ENCODE measurements around the gene CHKB.

The CHKB gene

DNA sequence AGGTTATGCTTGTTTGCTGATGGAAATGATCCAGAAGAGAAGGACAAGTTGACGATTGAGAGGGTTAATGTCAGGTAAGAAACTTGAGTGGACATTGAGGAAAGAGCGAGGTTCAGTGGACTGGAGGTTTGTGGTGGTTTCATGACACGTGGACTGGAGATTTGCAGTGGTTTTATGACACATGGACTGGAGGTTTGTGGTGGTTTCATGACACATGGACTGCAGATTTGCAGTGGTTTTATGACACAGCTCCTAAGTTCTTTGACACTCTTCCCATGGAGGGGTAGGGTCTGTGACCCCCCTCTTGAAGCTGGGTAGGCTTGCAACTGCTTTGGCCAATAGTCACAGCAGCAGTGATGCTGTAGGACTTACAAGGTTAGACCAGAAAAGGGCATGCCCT is 12.5 kb upstream of the CHKB start:
- no peak for DNase-seq

DNA sequence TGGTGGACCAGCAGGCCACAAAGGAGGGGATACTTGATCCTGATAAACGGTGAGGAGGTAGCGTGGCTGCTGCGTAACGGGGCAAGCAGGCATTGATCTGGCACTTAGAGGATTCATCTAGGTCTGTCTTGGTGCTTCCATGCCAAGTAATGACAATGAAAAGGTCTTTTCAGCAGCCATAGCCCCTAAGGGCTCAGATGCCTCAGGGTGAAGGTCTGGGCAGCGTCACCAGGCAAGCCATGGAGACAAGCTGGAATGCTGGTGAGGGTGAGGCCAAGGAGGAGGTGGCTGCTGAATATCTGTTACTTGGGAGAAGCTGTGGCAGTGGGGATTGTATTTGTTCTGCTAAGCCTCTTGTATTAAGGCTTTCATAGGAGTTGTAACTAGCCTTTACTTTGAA is 4.8 kb upstream of the CHKB start:
- DNase-seq, result no peak

DNA sequence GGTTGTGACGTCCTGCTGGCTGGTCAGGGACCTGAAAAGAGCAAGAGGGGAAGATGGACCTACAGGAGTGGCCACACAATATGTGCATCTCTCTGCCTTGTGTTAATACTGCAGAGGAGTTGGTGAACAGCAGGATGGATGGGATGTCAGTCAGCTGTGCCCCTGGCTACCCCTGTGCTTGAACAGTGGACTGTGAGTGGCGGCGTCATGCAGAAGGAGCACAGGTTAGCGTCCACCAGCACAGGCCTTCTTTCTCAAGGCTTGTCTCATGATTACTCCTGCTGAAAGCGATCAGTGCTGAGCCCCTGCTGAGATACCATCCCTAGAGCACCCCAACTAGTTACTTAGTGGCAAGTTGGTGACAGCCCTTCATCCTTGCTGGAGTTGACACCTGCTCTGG is 3.8 kb upstream of the CHKB start:
- no peak for DNase-seq

DNA sequence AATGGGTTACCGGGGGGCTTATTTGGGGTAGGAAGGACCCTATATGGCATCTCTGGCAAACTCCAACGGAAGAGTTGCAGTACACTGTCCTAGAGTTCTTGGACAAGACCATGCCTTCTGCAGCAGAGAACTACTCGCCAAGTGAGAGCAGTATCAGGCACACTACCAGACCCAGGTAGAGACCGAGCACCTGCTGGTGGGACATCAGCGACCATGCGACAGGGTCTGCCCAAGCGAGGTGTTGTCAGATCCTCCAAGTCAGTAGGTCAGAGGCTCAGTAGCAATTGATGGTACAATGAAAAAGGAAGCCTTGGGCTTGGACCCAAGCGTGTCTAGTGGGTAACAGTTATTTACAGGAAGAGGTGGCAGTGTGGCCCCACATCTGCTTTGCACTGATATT is 3.1 kb upstream of the CHKB start:
- DNase-seq, result no peak

DNA sequence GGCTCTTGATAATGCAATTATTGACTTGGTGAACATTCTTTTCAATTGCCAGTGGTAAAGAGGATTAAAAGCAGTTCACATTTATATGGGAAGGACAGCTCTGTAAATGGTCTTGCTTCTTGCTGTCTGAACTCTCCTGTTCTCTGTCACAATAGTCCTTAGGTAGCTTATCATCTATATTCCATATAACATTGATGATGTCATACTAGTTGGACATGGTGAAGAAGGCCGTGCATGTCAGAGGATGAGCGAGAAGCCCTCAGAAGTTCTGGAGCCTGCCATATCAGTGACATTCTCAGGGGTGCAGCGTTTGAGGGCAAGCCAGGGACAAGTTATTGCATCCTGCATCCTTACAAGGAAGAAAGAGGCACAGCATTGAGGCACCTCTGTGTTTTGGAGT is 2.6 kb upstream of the CHKB start:
- DNase-seq, result no peak

DNA sequence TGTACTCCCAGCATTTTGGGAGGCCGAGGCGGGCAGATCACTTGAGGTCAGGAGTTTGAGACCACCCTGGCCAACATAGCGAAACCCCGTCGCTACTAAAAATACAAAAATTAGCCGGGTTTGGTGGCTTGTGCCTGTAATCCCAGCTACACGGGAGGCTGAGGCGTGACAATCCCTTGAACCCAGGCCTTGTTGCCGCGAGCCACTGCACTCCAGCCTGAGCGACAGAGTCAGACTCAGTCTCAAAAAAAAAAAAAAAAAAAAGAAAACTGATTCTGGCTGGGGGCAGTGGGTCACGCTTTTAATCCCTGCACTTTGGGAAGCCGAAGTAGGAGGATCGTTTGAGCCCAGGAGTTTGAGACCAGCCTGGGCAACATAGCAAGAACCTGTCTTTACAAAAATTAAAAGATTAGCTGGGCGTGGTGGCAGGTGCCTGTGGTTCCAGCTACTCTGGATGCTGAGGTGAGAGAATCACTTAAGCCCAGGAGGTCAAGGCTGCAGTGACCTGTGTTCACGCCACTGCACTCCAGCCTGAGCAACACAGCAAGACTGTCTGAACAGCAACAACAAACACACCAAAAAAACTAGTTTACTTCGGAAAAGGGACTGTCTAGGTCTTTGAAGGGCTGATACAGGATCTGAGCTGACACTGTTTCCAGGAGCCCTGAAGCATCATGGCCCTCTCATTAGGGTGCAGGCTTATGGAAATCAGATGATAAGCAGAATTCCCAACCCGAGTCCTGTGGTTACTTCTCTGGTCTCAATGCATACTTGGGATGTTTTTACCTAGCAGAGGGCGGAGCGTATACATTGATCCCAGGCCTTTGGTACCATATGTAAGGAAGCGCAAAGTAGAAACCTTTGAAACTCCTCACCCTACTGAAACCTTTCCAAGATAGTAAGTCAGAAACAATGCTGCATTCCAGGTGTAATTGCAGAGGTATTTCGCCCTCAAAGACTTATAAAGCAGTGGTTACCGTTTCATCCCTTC is 1.8 kb upstream of the CHKB start:
- no peak for DNase-seq

DNA sequence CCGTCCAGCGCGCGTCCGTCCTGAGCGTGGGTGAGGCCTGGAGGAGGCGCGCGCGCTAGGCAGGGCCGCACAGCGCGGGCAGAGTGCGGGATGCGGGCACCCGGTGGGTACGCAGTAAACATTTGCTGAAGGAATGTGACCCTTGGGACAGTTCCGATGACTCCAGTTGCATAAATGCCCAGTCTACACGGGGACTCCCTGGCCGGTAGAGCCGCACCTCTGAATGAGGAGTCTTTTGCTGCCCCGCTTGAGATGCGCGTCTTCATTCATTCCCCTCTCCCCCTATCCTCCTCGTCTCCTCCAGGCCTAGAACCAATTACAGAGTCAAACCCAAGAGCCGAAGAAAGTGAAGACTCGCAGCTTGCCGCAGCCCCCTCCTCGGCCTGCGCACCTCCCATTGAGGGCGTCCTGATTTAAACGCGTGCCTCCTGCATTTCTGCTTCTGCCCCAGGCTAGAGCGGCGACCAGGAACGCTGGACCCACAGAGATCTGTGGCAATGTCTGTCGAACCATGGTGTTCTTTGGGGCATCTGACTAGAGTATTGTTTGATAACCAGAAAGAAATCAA is 729 bp upstream of the CHKB start:
- no peak for DNase-seq

DNA sequence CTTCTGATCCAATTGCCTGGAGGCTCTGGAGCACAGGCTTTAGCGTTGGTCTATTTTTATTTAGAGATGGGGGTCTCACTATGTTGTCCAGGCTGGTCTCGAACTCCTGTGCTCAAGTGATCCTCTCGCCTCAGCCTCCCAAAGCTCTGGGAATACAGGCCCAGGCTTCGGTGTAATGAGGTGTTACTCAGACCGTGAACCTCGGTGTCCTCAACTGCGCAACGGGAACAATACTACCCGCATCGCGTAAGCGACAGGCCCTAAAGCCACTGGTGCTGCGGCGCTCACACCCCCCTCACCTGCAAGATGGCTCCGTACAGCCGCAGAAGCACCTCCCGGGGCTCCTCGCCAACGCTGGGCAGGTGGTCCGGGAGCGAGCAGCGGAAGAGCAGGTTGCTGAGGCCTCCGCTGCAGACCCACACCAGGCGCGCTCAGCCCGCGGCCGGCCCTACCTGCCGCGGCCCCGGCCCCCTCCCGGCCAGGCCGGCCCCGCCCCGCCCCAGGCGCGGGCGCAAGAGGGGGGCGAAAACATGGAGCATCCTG is 628 bp downstream of the CHKB start:
- no peak for DNase-seq

DNA sequence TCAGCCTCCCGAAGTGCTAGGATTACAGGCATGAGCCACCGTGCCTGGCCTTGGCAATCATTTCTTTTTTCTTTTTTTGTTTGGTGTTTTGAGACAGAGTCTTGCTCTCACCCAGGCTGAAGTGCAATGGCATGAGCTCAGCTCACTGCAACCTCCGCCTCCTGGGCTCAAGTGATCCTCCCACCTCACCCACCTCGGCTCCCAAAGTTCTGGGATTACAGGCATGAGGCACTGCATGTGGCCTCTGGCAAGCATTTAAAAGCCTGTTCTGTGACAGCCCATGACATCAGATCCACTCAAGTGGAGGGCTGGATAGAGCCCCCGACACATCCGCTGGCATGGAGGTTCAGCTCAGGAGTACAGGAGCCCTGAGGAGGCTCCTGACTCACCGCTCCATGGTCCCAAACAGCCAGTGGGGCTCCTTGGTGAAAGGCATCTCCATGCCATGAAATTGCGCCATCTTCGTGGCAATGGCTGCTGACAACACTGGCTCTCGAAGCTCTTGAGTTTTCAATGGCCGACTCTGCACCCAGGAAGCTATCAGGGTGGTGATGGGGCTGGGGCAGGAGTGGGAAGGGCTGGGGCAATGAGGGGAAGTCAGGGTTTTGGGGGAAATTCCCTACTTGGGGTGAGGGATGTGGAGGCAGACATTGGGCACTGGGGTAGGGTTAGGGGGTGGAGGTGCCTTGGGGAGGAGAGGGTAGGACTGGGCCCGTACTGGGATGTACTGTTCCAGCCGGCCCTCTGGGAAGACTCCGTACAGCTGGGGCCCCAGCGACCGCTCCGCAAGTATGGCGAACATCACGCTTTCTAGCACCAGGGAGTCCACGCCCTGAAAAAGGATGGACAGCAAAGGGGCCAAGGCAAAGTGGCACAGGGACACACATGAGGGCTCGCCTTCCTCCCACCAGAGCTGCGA is 1.4 kb downstream of the CHKB start:
- no peak for DNase-seq

DNA sequence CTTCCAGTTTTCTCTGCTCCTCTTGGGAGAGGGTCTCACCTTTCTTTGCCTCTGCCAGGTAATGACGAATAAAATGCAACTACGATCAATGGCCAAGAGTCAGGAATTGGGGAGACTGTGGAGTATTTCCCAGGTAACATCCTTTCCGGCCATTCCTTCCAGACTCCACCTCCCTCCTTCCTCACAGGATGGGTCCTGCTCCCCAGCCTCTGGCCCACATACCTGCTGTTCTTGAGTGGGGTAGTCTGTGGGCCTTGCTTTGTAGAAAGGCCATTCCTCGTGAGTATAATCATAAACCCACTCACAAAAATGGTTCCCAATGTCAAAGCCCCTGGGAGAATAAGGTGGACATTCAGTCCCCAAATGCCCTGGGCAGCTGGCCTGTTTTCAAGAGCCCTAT is 2.9 kb downstream of the CHKB start:
- DNase-seq, result no peak

DNA sequence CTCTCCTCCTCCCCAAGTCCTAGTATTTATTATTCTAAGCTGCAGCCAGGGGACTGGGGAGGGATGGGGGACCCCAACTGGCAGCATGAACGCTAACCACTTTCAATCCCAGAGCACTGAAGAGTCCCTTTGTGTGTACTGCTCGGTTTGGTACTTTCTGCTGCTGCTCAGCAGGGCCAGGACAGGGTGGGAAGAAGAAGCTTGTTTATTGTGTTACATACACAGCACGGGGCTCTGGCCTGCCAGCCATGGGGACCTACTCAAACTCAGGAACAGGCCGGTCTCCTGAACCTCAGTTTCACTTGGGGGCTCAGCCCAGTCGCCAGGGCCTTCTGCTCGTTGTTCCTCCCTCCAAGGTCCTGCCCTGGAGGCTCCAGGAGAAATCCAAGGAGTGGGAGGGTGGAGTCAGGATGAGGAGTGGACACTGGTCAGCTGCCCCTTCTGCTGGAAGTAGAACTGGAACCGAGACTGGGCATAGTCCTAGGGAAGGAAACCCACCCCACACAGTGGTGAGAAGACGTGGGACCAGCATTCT is 3.8 kb downstream of the CHKB start:
- no peak for DNase-seq

DNA sequence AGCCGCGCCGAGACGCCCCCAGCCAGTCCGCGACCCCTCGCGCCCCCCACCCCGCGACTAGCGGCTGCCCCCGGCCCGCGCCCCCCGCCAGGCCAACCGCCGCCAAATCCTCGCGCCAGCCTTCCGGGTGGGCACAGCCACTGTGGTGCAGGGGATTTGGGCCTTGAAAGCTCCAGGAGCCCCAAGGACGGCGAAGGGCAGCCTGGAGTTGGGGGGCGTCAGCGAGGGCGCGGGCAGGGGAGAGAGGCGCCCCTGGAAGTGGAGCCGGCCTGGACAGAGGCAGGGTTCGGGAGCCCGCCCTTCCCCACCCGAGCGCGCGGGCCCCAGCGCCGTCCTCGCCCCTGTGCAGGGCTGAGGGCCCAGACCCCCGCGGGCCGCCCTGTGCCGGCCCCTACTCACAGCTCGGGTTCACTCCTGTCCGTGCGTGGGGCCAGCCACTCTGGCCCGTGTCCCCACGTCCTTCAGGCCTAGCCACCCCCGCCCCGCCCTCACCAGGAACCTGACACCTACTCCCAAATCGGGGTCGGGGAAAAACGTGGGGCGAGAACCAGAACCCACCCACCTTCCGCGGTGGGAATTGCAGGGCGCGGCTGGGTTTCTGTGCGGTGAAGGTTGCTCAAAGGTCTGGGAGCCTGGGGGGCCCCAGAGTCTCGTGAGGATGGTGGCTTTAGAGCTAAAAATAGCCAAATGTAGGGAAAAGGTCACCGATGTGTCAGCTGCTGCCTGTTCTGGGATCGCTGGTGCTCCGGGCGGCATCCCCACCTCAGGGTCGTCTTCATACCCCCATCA is 4.5 kb downstream of the CHKB start, which contains the start of gene CPT1B:
TSS of gene CPT1B (minus strand) at position 441 of the 789 bp plus-strand sequence. CDS start 512 bp downstream, outside the sequence.
- no peak for DNase-seq

DNA sequence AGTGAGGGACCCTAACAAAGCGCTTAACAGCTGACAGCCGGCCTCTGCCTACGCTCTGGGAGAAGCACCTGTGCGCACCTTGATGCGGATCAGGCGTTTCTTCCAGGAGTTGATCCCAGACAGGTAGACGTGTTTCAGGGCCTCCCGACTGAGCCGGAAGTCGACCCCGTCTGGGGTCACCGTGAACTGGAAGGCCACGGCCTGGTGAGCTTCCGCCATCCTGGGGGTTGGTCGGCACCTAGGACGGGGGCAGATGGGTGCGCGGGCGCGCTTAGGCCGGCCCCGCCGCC is 5.0 kb downstream of the CHKB start:
- DNase-seq, result no peak

DNA sequence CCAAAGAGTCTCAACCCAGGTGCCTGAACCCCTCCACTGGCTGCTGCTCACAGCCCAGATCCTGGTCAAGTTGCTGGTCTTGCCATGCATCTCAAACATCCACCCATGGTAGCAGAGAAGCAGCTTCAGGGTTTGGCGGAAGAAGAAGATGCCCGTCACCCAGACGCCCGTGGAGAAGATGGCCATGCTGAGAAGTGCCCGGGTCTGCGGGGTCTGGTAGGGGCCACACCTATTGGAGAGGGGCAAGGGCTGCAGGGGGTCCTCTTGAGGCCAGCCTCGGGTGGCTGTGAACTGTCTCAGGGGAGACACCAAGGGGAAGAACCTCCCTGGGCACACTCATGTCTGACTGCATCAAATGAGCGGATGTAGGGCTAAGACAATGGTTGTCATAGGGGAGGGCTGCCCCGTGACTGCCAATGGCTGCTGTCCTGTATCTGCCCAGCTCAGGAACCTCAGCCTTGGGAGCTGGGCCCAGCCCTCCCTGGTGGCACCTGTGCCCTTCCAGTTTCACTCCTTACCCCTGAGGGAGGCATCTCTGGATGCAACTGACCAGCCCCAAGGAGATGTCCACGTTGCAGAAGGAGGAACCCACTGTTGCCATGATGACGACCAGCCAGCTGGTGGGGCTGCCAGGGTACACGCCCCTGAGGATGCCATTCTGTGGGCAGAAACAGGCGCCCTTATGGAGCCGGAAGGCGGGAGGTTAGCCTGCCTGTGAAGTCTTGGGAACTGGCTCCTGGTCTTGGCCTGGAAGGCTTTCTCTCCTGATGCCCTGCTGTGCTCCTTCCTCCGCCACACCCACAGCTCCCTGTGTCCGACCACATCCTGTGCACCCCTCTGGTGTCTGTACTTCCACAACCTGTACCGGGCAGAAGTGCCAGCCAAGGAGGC is 5.6 kb downstream of the CHKB start:
- DNase-seq, result no peak

DNA sequence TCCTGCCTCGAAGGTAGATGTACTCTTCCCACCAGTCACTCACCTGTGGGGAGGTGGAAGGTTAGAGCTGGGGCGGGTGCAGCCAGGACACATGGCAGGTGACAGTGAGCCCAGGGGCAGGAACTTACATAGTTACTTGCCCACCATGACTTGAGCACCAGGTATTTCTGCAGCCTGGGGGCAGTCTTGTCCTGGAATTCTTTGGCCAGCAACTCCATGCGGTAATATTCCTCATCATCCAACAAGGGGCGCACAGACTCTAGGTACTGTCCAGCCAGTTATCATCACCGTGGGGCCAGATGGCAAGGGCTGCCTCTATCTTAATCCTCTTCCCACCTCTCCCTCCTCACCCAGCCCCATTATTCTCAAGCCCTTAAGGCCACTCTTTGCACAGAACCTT is 6.6 kb downstream of the CHKB start:
- no peak for DNase-seq

DNA sequence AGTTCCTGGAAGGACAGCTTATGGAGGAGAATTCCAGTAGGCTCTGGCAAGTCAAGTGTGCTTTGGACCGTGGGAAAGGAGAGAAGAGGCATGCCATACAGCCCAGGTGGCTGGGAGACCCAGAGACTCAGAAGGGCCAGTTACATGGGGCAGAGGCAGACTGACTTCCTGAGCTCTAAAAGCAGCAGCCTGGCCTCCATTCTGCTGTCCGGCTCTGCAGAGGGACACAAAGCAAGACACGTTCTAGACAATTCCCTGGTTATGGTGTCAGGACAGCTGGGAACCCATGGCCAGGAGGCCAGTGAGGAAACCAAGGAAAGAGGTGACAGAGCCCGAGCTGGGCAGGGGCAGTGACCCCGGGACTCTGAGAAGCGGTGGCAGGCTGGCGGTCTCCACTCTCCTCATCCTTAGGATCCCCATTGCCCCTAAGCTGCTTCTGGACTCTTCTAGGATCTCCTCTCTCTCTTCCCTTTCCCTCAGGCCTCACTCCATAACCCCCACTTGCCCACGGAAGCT is 7.2 kb downstream of the CHKB start:
- DNase-seq, result no peak

DNA sequence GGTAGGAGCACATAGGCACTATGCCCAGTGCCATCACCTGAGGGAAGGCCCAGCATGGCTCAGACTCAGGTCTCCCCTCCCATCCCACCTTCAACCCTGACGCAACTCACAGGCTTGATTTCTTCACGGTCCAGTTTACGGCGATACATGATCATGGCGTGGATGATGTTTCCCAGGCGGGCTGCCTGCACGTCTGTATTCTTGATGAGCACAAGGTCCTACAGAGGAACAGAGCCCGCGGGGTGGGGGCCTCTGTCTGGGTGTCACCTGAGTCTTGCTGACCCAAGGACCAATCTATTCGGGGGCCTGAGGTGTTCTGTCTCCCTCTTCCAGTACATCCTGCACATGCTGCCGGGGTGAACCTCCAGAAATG is 8.3 kb downstream of the CHKB start:
- DNase-seq, result no peak

DNA sequence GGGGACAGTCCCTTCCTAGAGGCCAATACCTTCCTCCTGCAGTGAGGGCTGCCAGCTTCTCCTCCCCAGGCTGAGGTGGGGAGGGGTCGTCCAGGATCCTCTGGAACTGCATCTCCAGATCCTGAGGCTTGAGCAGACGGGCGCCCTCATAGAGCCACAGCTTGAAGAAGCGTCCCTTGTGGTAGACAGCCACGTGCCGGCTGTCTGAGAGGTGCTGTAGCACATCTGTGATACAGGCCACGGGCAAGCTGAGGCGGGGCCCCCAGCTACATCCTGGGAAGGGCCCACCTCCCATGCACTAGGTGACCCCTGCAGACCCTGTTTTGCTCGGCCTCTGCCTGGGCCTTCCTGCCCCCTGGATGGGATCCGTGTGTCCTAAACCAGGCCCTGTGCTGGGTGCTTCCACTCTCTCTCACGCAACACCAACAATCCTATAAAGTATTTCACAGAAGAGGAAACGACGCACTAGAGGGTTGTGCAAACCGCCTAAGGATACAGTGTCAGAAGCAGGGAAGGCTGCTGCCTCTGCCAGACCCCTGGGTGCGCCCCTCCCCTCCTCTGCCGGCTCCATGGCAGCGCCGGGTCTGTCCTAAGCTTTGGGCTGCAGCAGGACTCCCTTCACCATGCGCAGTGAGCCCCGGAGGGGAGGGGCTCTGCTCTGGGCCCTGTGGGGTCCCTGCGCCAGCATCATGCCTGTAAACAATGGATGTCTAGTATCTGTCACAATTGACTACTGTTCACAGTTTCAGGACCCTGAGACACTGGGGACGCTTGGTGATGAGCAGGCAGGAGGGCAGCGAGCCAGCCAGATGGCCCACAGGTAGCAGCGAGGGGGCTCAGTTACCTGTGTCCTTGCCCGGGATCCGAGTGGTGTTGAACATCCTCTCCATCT is 8.9 kb downstream of the CHKB start:
- no peak for DNase-seq

DNA sequence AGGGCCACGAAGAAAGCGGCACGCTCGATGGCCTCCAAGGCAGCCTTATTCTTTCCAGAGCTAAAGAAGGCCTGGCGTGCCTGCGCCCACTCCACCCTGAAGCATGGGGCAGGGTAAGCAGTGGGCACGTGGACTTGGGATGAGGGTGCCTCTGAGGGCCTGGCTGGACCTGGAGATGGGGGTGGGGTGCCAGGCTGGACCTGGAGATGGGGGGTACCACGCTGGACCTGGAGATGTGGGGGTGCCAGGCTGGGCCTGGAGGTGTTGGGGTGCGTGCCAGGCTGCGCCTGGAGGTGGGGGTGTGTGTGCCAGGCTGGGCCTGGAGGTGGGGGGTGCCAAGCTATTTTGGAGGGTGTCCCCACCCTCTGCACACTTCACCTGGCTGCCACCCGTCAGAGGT is 9.7 kb downstream of the CHKB start:
- DNase-seq, result no peak

Measured in activated T-cell treated with anti-CD3 and anti-CD28 coated beads, Interleukin-2, amount 50 U/mL, for 1 hour (primary cell).